ENCODE measurements around the gene C1orf185.

The C1orf185 gene

GRCh38 chr1:51101976-51102375 lies at the start of gene C1orf185:
Gene C1orf185 (plus strand): TSS chr1:51102228. CDS start chr1:51102234, 6 bp downstream.
- H3K4me1 Mint-ChIP-seq = no peaks in the 10 kb centered on the region
- H3K9me3 Mint-ChIP-seq = no peaks in the 10 kb centered on the region
- no peak within 1 kb of the TSS for H3K27ac Mint-ChIP-seq
- no peak within 1 kb of the TSS for H3K4me3 Mint-ChIP-seq
- DNase-seq = no peak
- ATAC-seq = no peak
- H3K27me3 Mint-ChIP-seq = peaks cover 11% of the 10 kb centered on the region

DNA sequence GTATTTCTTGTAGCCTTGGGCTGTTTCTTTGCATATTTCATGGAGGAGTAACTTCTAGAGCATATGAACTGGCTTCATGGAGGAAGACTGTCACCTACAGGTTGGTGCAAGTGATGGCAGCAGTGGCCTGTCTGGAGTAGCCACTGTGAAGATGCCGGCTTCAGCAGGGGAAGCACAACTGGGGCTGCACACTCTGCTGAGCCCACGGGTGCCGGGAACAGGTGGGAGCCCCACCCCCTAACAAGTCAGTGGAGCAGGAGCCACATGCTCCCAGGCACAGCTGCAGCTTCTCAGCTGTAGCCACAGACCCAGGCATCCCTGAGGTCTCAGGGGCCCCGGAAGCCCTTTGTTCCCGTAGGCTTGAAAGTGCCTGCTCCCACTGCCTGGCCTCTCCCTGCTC lies 43.2 kb upstream of the C1orf185 start:
- ATAC-seq (no peak), DNase-seq (no peak)
- peaks cover 17% of the 10 kb centered on the region for H3K27me3 Mint-ChIP-seq
- H3K27ac Mint-ChIP-seq = no peak overlapping the region
- no peaks in the 10 kb centered on the region for H3K4me1 Mint-ChIP-seq
- H3K9me3 Mint-ChIP-seq = peaks cover 5 to 14% of the 10 kb centered on the region in 2 donors
- no peak overlapping the region for H3K4me3 Mint-ChIP-seq

GRCh38 chr1:51061231-51061918 lies 40.7 kb upstream of the C1orf185 start:
- no peak for DNase-seq
- Mint-ChIP-seq H3K27ac (no peak overlapping the region), H3K4me1 (no peaks in the 10 kb centered on the region), H3K27me3 (peaks cover 17% of the 10 kb centered on the region), H3K4me3 (no peak overlapping the region), H3K9me3 (peaks cover 5 to 14% of the 10 kb centered on the region in 2 donors)
- no peak for ATAC-seq

- no peak overlapping the region for H3K27ac Mint-ChIP-seq
Measured at GRCh38 chr1:51063121-51063520, 38.9 kb upstream of the C1orf185 start.

DNA sequence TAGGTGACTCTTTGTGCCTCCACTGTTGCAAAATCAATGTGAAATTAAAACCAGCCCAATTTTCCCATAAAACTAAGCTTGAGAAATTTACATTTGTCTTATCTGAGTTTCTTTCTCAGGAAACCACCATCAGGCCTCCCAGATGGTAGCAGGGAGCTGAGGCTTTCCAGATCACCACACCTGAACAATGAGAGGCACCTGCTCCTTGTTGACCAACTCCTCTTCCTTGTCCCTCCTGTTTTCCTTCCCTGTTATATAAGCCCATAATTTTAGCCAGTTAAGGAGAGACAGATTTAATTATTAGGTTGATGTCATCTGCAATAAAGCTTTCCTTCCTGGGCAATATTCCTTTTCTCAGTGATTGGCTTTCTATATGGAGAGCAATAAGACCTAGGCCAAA lies 32.0 kb upstream of the C1orf185 start:
- no peak overlapping the region for H3K4me3 Mint-ChIP-seq
- no peak overlapping the region for H3K27ac Mint-ChIP-seq

More at GRCh38 chr1:51063121-51063520, 38.9 kb upstream of the C1orf185 start:
- Mint-ChIP-seq H3K27me3 (peaks cover 26% of the 10 kb centered on the region), H3K9me3 (peaks cover under 1 to 9% of the 10 kb centered on the region in 2 donors), H3K4me3 (no peak overlapping the region), H3K4me1 (no peaks in the 10 kb centered on the region)
- no peak for ATAC-seq
- no peak for DNase-seq

DNA sequence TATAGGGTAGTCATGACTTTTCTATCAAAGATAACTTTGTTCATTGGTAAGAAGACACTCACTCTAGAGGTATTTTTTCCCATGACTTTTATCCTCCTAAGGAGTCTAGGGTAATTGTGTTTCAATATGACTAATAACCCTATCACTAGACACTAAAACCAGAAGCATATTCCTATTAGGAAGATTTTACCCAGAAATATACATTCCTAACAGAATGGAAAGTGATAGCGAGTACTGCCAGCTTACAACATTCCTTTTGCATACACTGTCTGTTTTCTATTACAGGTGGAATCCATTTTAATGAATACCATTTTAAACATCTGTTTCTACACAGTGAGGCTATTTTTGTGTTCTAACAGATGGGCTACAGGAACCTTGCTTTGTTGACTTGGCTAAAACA lies 31.4 kb upstream of the C1orf185 start:
- DNase-seq (no peak), ATAC-seq (no peak)
- no peak overlapping the region for H3K27ac Mint-ChIP-seq
- peaks cover 48% of the 10 kb centered on the region for H3K27me3 Mint-ChIP-seq
- H3K9me3 Mint-ChIP-seq = no peaks in the 10 kb centered on the region
- H3K4me1 Mint-ChIP-seq = no peaks in the 10 kb centered on the region
- H3K4me3 Mint-ChIP-seq = no peak overlapping the region

More for the DNA sequence above, 32.0 kb upstream of the C1orf185 start:
- Mint-ChIP-seq H3K27me3 (peaks cover 46% of the 10 kb centered on the region), H3K4me1 (no peaks in the 10 kb centered on the region), H3K9me3 (no peaks in the 10 kb centered on the region)
- no peak for DNase-seq
- ATAC-seq = no peak

GRCh38 chr1:51071291-51072042 lies 30.6 kb upstream of the C1orf185 start:
- Mint-ChIP-seq H3K27ac (no peak overlapping the region), H3K27me3 (peaks cover 48% of the 10 kb centered on the region), H3K4me1 (no peaks in the 10 kb centered on the region), H3K4me3 (no peak overlapping the region), H3K9me3 (no peaks in the 10 kb centered on the region)
- DNase-seq = no peak
- no peak for ATAC-seq

GRCh38 chr1:51072043-51072439 lies 30.0 kb upstream of the C1orf185 start:
- no peak overlapping the region for H3K27ac Mint-ChIP-seq
- no peak for ATAC-seq
- peaks cover 48% of the 10 kb centered on the region for H3K27me3 Mint-ChIP-seq
- no peak overlapping the region for H3K4me3 Mint-ChIP-seq
- no peaks in the 10 kb centered on the region for H3K9me3 Mint-ChIP-seq
- no peak for DNase-seq
- no peaks in the 10 kb centered on the region for H3K4me1 Mint-ChIP-seq

DNA sequence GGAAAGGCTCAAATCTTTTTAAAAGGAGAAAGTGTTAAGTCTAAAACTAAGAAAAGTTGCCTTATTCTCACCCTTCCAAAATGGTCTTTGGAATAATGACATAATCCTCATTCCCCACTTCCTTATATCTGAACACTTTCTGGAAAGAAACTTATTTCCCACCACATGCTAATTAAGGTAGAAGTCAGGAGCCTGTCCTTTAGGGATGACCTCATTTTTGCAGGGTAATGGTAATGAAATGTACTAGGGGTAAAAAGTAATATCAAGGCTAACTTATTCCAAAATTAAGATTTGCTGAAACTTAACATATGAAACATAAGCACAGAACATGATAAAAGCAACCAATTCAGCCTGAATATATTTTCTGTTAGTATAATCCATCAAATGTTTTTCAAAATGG lies 29.4 kb upstream of the C1orf185 start:
- DNase-seq = no peak
- no peaks in the 10 kb centered on the region for H3K4me1 Mint-ChIP-seq

GRCh38 chr1:51073456-51073855 lies 28.6 kb upstream of the C1orf185 start:
- H3K4me3 Mint-ChIP-seq = no peak overlapping the region
- H3K4me1 Mint-ChIP-seq = no peaks in the 10 kb centered on the region
- ATAC-seq (no peak), DNase-seq (no peak)
- no peaks in the 10 kb centered on the region for H3K9me3 Mint-ChIP-seq
- H3K27ac Mint-ChIP-seq = no peak overlapping the region
- H3K27me3 Mint-ChIP-seq = peaks cover 42% of the 10 kb centered on the region

More for the DNA sequence above, 29.4 kb upstream of the C1orf185 start:
- Mint-ChIP-seq H3K4me3 (no peak overlapping the region), H3K27ac (no peak overlapping the region), H3K27me3 (peaks cover 43% of the 10 kb centered on the region), H3K9me3 (no peaks in the 10 kb centered on the region)
- ATAC-seq = no peak

DNA sequence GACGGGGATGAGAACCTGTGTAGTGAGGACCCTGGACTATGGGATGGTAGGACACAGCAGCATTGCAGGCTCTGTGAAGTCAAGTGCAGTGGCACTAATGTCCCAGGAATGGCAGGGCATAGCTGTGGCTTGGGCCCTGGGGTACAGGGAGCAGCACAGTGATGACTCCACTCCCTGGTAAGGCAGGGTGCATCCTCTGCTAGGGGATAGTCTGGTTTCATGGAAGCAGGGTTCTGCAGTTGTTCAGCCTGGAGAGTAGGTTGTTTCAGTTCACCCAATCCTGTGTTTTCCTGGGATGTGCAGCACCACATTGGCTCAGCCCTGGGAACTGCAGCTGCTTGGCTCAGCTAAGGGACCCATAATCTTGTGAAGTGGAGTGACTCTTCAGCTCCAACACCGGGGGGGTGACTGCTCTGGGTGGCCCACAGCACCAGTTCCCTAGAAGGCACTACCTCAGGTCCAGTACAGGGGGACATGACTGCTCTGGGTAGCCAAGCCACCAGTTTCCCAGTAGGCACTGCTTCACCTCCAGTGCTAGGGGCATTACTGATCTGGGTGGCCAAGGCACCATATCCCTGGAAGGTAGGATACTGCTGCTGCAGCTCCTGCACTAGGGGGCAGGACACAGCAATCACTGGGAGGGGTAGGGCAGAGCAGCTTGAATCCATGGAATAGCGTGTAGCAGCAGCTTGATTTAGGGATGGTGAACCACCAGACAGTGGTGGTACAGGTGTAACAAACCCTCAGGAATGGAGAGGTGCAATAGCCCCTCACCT lies 15.3 kb upstream of the C1orf185 start:
- Mint-ChIP-seq H3K4me3 (no peak overlapping the region), H3K27me3 (peaks cover 53% of the 10 kb centered on the region), H3K9me3 (peaks cover 0 to 6% of the 10 kb centered on the region in 2 donors), H3K4me1 (no peaks in the 10 kb centered on the region), H3K27ac (no peak overlapping the region)
- ATAC-seq (no peak), DNase-seq (no peak)

DNA sequence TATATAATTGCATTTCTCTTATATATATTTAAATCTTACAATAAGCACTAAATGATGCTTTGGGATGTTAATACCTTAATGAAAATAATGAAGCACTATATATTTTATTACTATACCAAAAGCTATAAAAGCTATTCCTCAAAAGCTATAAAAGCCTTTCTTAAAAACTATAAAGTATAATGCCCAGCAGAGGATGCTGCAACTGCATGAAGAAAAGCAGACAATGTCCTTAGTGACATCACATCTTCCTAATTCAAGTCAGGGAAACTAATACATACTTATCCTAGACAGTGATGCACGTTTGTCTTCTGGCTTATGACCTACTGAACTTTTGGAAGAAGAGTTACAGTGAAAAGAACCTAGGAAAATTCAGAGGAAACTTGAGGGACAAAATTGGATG lies 13.6 kb upstream of the C1orf185 start:
- Mint-ChIP-seq H3K27ac (no peak overlapping the region), H3K9me3 (peaks cover 0 to 6% of the 10 kb centered on the region in 2 donors), H3K4me1 (no peaks in the 10 kb centered on the region), H3K4me3 (no peak overlapping the region), H3K27me3 (peaks cover 58% of the 10 kb centered on the region)
- no peak for DNase-seq
- no peak for ATAC-seq

GRCh38 chr1:51093581-51093980 lies 8.4 kb upstream of the C1orf185 start:
- H3K27ac Mint-ChIP-seq = no peak overlapping the region
- no peak overlapping the region for H3K4me3 Mint-ChIP-seq
- ATAC-seq = no peak
- peaks cover 55% of the 10 kb centered on the region for H3K27me3 Mint-ChIP-seq
- no peak for DNase-seq
- H3K4me1 Mint-ChIP-seq = no peaks in the 10 kb centered on the region
- H3K9me3 Mint-ChIP-seq = peaks cover 6 to 23% of the 10 kb centered on the region in 2 donors

DNA sequence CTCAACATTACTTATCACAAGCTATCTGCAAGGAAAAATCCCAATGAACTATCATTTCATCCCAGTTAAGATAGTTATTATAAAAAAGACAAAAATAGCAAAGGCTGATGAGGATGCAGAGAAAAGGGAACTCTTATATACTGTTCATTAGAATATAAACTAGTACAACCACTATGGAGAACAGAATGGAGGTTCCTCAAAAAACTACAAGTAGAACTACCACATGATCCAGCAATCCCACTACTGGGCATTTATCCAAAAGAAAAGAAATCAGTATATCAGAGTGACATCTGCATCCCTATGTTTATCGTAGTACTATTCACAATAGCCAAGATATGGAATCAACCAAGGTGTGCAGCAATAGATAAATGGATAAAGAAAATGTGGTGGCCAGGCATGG lies 4.9 kb upstream of the C1orf185 start:
- Mint-ChIP-seq H3K27ac (no peak overlapping the region), H3K27me3 (peaks cover 47% of the 10 kb centered on the region), H3K4me3 (no peak overlapping the region), H3K4me1 (no peaks in the 10 kb centered on the region), H3K9me3 (peaks cover 0 to 23% of the 10 kb centered on the region in 2 donors)
- ATAC-seq (no peak), DNase-seq (no peak)

DNA sequence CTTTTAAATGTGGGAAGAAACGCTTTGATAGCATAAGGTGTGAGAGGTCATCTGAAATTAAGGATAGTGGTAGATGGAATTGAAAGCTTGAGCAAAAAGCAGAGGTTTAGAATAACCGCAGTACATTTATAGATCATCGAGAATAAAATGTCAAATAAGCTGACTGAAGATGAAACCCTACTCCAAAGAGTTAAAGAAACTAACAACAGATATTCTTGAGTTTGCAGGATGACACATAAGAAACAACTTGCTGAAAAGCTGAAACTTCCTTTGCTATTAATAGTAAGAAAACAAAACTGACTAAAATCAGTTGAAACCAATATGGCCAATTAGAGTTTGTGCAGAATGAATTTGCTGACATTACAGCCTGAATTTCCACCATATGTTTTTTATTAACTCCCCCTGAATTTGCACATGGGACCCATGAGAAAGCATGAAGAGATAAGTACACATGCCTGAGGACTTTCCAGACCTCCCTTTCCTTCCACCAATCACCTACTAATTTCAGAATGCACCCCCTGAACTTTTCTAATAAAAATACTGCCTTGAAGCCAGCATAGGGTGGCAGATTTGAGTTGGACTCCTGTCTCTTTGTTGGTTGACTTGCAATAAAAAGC lies 1.7 kb upstream of the C1orf185 start:
- DNase-seq (no peak), ATAC-seq (no peak)
- no peak overlapping the region for H3K4me3 Mint-ChIP-seq
- peaks cover 0 to 14% of the 10 kb centered on the region in 2 donors for H3K9me3 Mint-ChIP-seq
- peaks cover 26% of the 10 kb centered on the region for H3K27me3 Mint-ChIP-seq
- no peak overlapping the region for H3K27ac Mint-ChIP-seq
- no peaks in the 10 kb centered on the region for H3K4me1 Mint-ChIP-seq

Measured in stimulated activated naive CD8-positive, alpha-beta T cell treated with anti-CD3 and anti-CD28 coated beads, Interleukin-15, amount 100 ng/mL, for 72 hours (primary cell).